HepG2 (cell line): ENCODE measurements around the gene JMJD1C. TPM values are rescaled to one million over a fixed set of nuclear protein-coding genes. Genes with fewer than 3 reads are reported as not detected.

ENCODE experiments used
- ATAC-seq: fragments of 200-7000 bp; cut with Tn5 transposase; 3 replicates; pipeline ENCODE4 v1.9.1; 2020; ENCODE audit warnings: mild to moderate bottlenecking, moderate library complexity
- BruUV-seq: library from RNA; stranded (reverse); fragments of 400-500 nt; replicated peaks from 2 replicates; lab custom pipeline; 2021; lab: Mats Ljungman, UMichigan
- CTCF ChIA-PET: fragments of 300-600 bp; formaldehyde crosslinking; extraction: SDS; loops from one replicate; lab custom pipeline; 2021; ENCODE audit warnings: low total read pairs, inconsistent platforms, low intra/inter-chr PET ratio; lab: Yijun Ruan, JAX
- POLR2A ChIA-PET: fragments of 350-600 bp; sonication (Branson Sonifier 250); formaldehyde crosslinking; loops from one replicate; lab custom pipeline; 2020; ENCODE audit warnings: antibody characterized with exemption, inconsistent platforms; lab: Yijun Ruan, JAX
- DNase-seq: peaks from one replicate; pipeline ENCODE4 v3.0.0-alpha.2; 2015; ENCODE audit warnings: low spot score
- FAIRE-seq: peaks from 3 replicates; lab custom pipeline; 2011; peaks lifted over from hg19 to GRCh38; lab: Jason Lieb, UNC
- H2AFZ ChIP-seq: one replicate; pipeline ENCODE4 v1.6.1; 2011; ENCODE audit warnings: low read length, inconsistent platforms
- H3K27ac ChIP-seq: fragments of 300-600 bp; 3 replicates; pipeline ENCODE4 v1.8.0; 2011; ENCODE audit warnings: mixed run types, mild to moderate bottlenecking, mixed read lengths, low read length, inconsistent platforms; ENCODE audit not compliant: insufficient read depth; ENCODE audit errors: extremely low read length
- H3K27me3 ChIP-seq, 2 experiments: fragments of 200-600 bp in 1 of 2; 2 replicates in 1 of 2; 3 replicates in 1 of 2; pipeline versions ENCODE4 v1.6.0 to v1.8.0; 2011; ENCODE audit warnings: low read length in 2 of 2, mild to moderate bottlenecking in 2 of 2, moderate library complexity in 2 of 2, inconsistent platforms in 1 of 2; ENCODE audit not compliant: insufficient read depth in 2 of 2, control insufficient read depth in 1 of 2
- H3K36me3 ChIP-seq, 2 experiments: fragments of 200-600 bp in 1 of 2; replicated peaks in 1 of 2; 2 replicates in 1 of 2; 3 replicates in 1 of 2; pipeline versions ENCODE4 v1.5.1 to v1.8.0; 2011; ENCODE audit warnings: low read length in 2 of 2, inconsistent platforms in 1 of 2; ENCODE audit not compliant: insufficient read depth in 2 of 2, control insufficient read depth in 1 of 2
- H3K4me1 ChIP-seq: 2 replicates; pipeline ENCODE4 v1.5.1; 2012; ENCODE audit warnings: low read length, inconsistent platforms; ENCODE audit not compliant: insufficient read depth
- H3K4me2 ChIP-seq: 2 replicates; pipeline ENCODE4 v1.6.0; 2011; ENCODE audit warnings: low read depth, low read length, inconsistent platforms
- H3K4me3 ChIP-seq, 3 experiments: fragments of 200-600 bp in 1 of 3; sonication (generic), shearing (Covaris generic) in 1 of 3; replicated peaks in 1 of 3; 2 replicates each; pipeline ENCODE4 v1.5.1; 2011 to 2016; ENCODE audit warnings: low read length in 3 of 3, inconsistent platforms in 2 of 3, low read depth in 2 of 3, mild to moderate bottlenecking in 2 of 3, control low read depth in 1 of 3, mixed read lengths in 1 of 3; ENCODE audit not compliant: insufficient read depth in 1 of 3
- H3K79me2 ChIP-seq: one replicate; pipeline ENCODE4 v1.6.1; 2011; ENCODE audit warnings: low read length, inconsistent platforms; ENCODE audit not compliant: insufficient read depth
- H3K9ac ChIP-seq: 2 replicates; pipeline ENCODE4 v1.6.0; 2011; ENCODE audit warnings: mild to moderate bottlenecking, low read depth, low read length, inconsistent platforms; ENCODE audit not compliant: insufficient read depth
- H3K9me3 ChIP-seq: 2 replicates; pipeline ENCODE4 v1.5.1; 2012; ENCODE audit warnings: mild to moderate bottlenecking, low read length
- H4K20me1 ChIP-seq: 2 replicates; pipeline ENCODE4 v1.6.0; 2011; ENCODE audit warnings: inconsistent platforms, mild to moderate bottlenecking, low read length, moderate library complexity; ENCODE audit not compliant: insufficient read depth
- CEBPG ChIP-seq: IDR thresholded peaks from 2 replicates; pipeline ENCODE4 v1.6.1; 2016
- DRAP1 ChIP-seq: IDR thresholded peaks from 2 replicates; pipeline ENCODE4 v1.6.1; 2016; ENCODE audit warnings: missing genetic modification reagents, missing compliant biosample characterization
- GRHL1 ChIP-seq: sonication (generic); formaldehyde crosslinking; conservative IDR thresholded peaks from 2 replicates; pipeline ENCODE4 v1.8.0; 2022; ENCODE audit warnings: missing genetic modification reagents
- HDAC2 ChIP-seq: sonication (generic); formaldehyde crosslinking; IDR thresholded peaks from 2 replicates; pipeline ENCODE4 v1.4.0; 2020; ENCODE audit warnings: missing genetic modification reagents
- IRF9 ChIP-seq: sonication (generic); formaldehyde crosslinking; IDR thresholded peaks from 2 replicates; pipeline ENCODE4 v1.8.0; 2022; ENCODE audit warnings: missing genetic modification reagents, mild to moderate bottlenecking, borderline replicate concordance
- KLF12 ChIP-seq: sonication (generic); formaldehyde crosslinking; IDR thresholded peaks from 2 replicates; pipeline ENCODE4 v1.4.0; 2020; ENCODE audit warnings: missing genetic modification reagents, borderline replicate concordance
- MAF1 ChIP-seq: sonication (generic); formaldehyde crosslinking; IDR thresholded peaks from 2 replicates; pipeline ENCODE4 v1.5.0; 2020; ENCODE audit warnings: missing genetic modification reagents, borderline replicate concordance
- RFXAP ChIP-seq: sonication (generic); formaldehyde crosslinking; IDR thresholded peaks from 2 replicates; pipeline ENCODE4 v1.4.0; 2020; ENCODE audit warnings: missing genetic modification reagents, borderline replicate concordance
- SIN3A ChIP-seq: IDR thresholded peaks from 2 replicates; pipeline ENCODE4 v1.6.1; 2011; ENCODE audit warnings: low read depth, mild to moderate bottlenecking, control low read depth, low read length, borderline replicate concordance
- THAP11 ChIP-seq: IDR thresholded peaks from 2 replicates; pipeline ENCODE4 v1.6.1; 2016; ENCODE audit warnings: missing biosample characterization, missing genetic modification reagents
- ZBTB3 ChIP-seq: sonication (generic); formaldehyde crosslinking; IDR thresholded peaks from 2 replicates; pipeline ENCODE4 v1.4.0; 2020; ENCODE audit warnings: low read depth, mild to moderate bottlenecking, moderate library complexity, missing genetic modification reagents, borderline replicate concordance
- ZKSCAN1 ChIP-seq: fragments of 150-350 bp; IDR thresholded peaks from 2 replicates; pipeline ENCODE4 v1.6.1; 2014; ENCODE audit warnings: low read length
- ZNF281 ChIP-seq: sonication (generic); formaldehyde crosslinking; IDR thresholded peaks from 2 replicates; pipeline ENCODE4 v1.4.0; 2020; ENCODE audit warnings: missing genetic modification reagents, borderline replicate concordance
- ZNF337 ChIP-seq: sonication (generic); formaldehyde crosslinking; IDR thresholded peaks from 2 replicates; pipeline ENCODE4 v1.5.1; 2020; ENCODE audit warnings: missing genetic modification reagents, low read depth, mild to moderate bottlenecking, borderline replicate concordance
- ZNF605 ChIP-seq: sonication (generic); formaldehyde crosslinking; IDR thresholded peaks from 2 replicates; pipeline ENCODE4 v1.8.0; 2022; ENCODE audit warnings: mild to moderate bottlenecking, missing genetic modification reagents
- ZXDC ChIP-seq: sonication (generic); formaldehyde crosslinking; IDR thresholded peaks from 2 replicates; pipeline ENCODE4 v1.5.0; 2020; ENCODE audit warnings: mild to moderate bottlenecking, missing genetic modification reagents
- WGBS: methylation state at CpG from one replicate; pipeline ENCODE4 v1.1.6; 2017; ENCODE audit warnings: low lambda C conversion rate; 5-methylcytosine and 5-hydroxymethylcytosine counted together
- in situ Hi-C: cut with HindIII; loops from 2 replicates; pipeline ENCODE4 v1.10.0; 2017; ENCODE audit warnings: low pct_unique_long_range_greater_than_20kb; ENCODE audit not compliant: extremely low pct_ligation_motif_present
- intact Hi-C: fragments of 100-400 bp; cut with micrococcal nuclease; formaldehyde crosslinking; loops from one replicate; pipeline ENCODE4 v1.10.0; 2022; ENCODE audit not compliant: unreplicated experiment
- polyA plus RNA-seq, 8 experiments: library from polyadenylated mRNA; depleted of rRNA in 3 of 8; stranded (reverse) in 7 of 8; unstranded in 1 of 8; fragments of >200 nt; fragmentation: Illumina TruSeq in 4 of 8; extraction: Trizol in 4 of 8; gene quantifications; 2 replicates each; pipeline versions ENCODE4 v1.2.1 to v1.2.3, GENCODE V29; 2011 to 2016; ENCODE audit warnings: low read depth in 4 of 8, missing spikeins in 1 of 8, mixed read lengths in 1 of 8; ENCODE audit not compliant: insufficient read depth in 1 of 8
- total RNA-seq, 5 experiments: library from RNA; depleted of rRNA; stranded (reverse); fragments of >200 nt; fragmentation: Illumina TruSeq; extraction: Trizol; gene quantifications; 2 replicates each; pipeline ENCODE4 v1.2.3, GENCODE V29; 2016; ENCODE audit warnings: low read depth in 1 of 5

JMJD1C gene
- total and polyA plus RNA-seq, 2 of the 13 experiments (the other 11 are each of a cell fraction or from before 2014, with no cell fraction given) = 42.3 to 42.7 TPM

- TF ChIP-seq DRAP1 (CRISPR knock-in tag) (no peak), THAP11 (CRISPR knock-in tag) (no peak), RFXAP (CRISPR knock-in tag) (no peak), GRHL1 (no peak), ZKSCAN1 (no peak)
Observed at GRCh38 chr10:63143987-63144386, 321.8 kb downstream of the JMJD1C start (continued).

GRCh38 chr10:63142136-63142535 is 323.6 kb downstream of the JMJD1C start:
- Histone ChIP-seq H3K9me3 (no peaks in the 10 kb centered on the region), H4K20me1 (peaks cover 32% of the 10 kb centered on the region), H3K4me3 (no peak overlapping the region), H3K9ac (no peak overlapping the region), H3K4me2 (no peak overlapping the region), H3K36me3 (peaks cover 0 to 15% of the 10 kb centered on the region in 2 experiments; a peak in 3 of 5 replicates), H3K4me1 (peaks cover 10% of the 10 kb centered on the region), H3K27ac (no peak overlapping the region), H2AFZ (no peak overlapping the region), H3K79me2 (peaks cover 89% of the 10 kb centered on the region), H3K27me3 (no peaks in the 10 kb centered on the region)
- ChIA-PET POLR2A (no interaction called here), CTCF (no interaction called here)
- in situ Hi-C loops (no loop called here), intact Hi-C loops (no loop called here)
- ATAC-seq (no peak), FAIRE-seq (no peak), DNase-seq (no peak)
- 97% methylated on average over 6 of the region's 6 CpGs for WGBS
- no TSS peak for BruUV-seq
- TF ChIP-seq CEBPG (CRISPR knock-in tag) (no peak), IRF9 (CRISPR knock-in tag) (no peak), ZNF337 (CRISPR knock-in tag) (no peak), ZXDC (CRISPR knock-in tag) (no peak), MAF1 (CRISPR knock-in tag) (no peak), ZBTB3 (CRISPR knock-in tag) (no peak), ZNF281 (CRISPR knock-in tag) (no peak), KLF12 (CRISPR knock-in tag) (no peak), SIN3A (no peak), HDAC2 (no peak), ZNF605 (CRISPR knock-in tag) (no peak)
